ENCODE measurements around the gene MIS12.

The MIS12 gene

GRCh38 chr17:5486206-5487124 is at the start of gene MIS12:
Gene MIS12 (plus strand): TSS chr17:5486566. CDS start chr17:5488863, 2,297 bp downstream.
- peak; percentile 100 for DNase-seq (ENCODE audit: low spot score)

GRCh38 chr17:5437721-5438317 is 48.5 kb upstream of the MIS12 start:
- DNase-seq (ENCODE audit: low spot score), result no peak

- DNase-seq (ENCODE audit: low spot score), result peak; percentile 94
These were observed 47.5 kb upstream of the MIS12 start, which contains the start of gene C1QBP for GRCh38 chr17:5438716-5439445. Gene C1QBP (minus strand): TSS chr17:5439155. CDS start chr17:5439073, 82 bp downstream.

- no peak for DNase-seq (ENCODE audit: low spot score)
These were observed 47.0 kb upstream of the MIS12 start for GRCh38 chr17:5439446-5439764.

DNA sequence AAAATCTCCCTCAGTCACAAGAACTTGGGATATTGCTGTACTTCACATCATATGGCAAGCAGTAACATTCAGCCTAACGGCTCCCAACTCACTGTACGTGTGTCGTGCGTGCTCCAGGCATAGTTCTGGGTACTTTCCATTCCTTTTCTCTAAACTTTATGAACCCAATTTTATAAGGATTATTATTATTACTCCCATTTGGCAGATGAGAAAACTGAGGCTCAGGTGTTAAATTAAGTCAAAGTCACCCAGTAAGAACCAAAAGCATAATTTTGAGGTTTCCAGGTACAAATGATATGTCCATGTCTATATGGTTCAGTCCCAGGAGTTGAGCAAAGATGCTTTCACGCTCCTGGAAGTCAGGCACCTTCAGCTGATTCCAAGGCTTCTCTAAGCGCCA is 42.6 kb upstream of the MIS12 start:
- no peak for DNase-seq (ENCODE audit: low spot score)

DNA sequence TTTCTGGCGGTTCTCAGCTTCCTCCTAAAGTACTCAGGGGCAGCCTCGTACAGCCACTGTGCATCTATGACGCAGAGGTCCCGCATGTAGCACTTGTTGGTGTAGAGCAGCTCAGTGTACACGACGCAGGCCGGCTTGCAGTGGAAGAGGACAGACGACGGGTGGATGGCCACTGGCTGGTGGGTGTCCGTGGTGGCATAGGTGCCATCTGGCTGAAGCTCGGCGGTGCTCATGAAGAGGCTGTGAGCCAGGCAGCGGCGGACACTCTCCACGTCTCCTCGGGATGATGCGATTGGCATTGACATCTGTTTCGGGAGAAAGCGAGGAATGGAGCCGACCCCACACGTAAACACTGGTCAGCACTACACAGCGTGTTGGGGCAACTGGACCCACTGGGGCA is 42.2 kb upstream of the MIS12 start:
- DNase-seq (ENCODE audit: low spot score), result no peak

DNA sequence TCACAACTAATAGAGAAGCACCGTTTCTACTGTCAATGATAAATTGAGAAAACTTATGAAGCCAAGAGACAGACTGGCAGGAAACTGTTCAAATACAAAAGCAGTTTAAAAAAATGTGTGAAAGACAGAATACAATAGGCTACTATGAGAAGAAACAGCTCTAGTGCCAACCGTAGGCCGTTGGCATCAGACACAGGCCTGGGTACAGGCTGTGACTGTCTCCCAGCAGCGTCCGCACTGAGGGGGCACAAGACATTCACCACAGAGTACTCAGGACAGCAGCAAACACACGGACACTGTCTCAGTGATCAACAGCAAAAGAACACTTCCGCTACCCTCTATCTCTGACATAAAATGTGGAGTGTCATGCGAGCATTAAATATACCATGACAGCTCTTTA is 39.6 kb upstream of the MIS12 start:
- DNase-seq (ENCODE audit: low spot score), result no peak

DNA sequence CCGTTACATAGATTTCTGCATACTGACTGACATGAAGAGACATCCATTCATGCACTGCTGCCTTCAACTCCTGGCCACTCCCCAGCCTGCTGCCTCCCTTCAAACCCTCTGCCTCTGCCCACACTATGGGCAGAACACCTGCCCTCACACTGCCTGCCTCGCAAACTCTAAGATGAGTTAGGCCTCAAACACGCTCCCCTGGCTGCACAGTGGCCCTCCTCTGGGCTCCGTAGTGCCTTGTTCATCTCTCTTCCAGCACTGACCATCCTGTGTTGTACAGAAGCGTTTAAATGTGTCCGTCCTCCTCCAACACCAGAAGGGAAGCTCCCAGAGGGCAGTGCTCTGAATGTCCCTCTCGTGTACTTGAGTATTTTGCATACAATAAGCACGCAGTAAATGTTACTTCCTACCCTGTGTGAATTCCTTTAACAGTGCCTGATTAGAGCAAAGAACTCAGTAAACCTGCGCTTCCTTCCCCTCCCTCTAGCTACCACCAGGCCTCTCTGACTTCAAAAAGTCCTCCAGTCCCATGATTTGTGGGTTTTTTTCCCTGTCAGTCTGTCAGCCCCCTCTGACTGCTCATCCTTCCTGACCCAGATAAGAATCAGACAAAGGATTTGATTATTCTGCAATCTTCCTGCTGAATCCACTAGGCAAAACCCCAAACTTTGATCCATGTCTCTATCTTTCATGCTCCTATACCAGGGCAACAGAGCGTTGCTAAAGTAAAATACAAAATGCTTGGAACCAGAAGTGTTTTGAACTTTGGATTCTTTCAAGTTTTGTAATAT is 21.5 kb upstream of the MIS12 start:
- no peak for DNase-seq (ENCODE audit: low spot score)

DNA sequence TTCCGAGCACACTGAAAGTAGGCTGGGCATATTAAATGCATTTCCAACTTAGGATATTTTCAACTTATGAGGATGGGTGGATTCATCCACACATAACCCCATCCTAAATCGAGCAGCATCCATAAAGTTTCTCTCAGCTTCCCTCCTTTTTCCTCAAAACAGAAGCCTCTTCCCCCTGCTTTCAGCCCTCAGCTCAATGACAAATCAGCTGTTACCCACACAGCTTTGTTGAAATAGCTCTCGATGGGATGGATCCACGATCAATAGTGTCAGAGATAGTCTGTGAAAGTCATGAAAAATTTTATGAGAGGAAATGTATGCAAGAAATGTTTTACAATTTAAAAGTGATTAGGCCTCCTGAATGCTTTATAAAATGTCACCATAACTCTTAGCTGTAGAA is 20.1 kb upstream of the MIS12 start:
- DNase-seq (ENCODE audit: low spot score), result no peak

GRCh38 chr17:5467416-5467815 is 18.9 kb upstream of the MIS12 start:
- no peak for DNase-seq (ENCODE audit: low spot score)

DNA sequence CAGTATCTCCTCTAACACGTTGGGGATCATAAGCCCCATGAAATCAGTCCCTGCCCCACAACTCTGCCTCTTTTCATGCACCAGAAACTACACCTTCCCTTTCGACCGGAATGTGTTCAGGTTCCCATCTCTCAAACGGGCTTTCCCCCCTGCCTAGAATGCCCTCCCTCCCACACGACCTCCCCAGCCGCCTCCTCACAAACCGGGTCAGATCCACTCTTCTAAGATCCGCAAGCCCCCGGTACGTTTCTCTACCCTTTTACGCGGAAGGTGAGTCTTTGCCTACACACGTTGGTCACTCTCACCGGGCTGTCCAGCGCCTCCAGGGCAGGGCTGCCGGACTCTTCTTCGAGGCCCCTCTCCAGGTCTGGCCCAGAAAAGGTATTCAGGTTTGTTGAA is 18.3 kb upstream of the MIS12 start:
- peak; percentile 37 for DNase-seq (ENCODE audit: low spot score)

DNA sequence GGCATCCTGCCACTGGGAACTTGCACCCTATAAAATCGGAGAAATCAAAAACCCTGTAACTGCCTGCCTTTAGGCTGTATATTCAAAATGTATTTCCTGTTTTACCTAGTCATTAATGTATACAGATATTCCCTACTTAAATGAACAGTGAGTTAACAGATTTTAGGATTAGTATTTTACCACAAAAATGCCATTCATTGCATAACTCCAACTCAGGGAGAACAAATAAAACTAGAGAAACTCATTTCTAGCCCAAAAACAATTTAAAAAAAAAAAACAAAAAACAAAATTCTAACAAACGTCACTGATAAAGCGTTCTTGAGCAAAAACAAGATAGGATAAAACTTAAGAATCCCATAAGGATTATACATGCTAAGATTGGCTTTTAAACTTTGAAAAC is 13.9 kb upstream of the MIS12 start:
- DNase-seq (ENCODE audit: low spot score), result no peak

DNA sequence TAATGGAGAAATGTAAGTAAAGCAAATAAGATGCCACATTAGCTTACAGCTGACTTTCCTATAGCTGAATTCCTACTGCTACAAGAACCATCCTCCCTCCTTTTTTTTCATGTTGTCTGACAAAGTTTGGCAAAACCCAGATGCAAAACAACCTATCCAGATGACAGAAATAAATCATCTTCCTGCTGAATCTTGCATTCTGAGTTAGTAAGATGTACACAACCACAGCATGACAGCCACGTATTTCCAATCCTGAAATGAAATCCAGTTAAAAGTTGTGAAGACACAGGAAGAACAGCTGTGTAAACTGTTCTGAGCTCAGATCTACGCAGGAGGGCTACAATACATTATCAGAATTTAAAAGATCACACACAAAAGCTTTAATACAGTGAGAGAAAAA is 12.5 kb upstream of the MIS12 start:
- no peak for DNase-seq (ENCODE audit: low spot score)

GRCh38 chr17:5478992-5479391 is 7.4 kb upstream of the MIS12 start:
- no peak for DNase-seq (ENCODE audit: low spot score)

DNA sequence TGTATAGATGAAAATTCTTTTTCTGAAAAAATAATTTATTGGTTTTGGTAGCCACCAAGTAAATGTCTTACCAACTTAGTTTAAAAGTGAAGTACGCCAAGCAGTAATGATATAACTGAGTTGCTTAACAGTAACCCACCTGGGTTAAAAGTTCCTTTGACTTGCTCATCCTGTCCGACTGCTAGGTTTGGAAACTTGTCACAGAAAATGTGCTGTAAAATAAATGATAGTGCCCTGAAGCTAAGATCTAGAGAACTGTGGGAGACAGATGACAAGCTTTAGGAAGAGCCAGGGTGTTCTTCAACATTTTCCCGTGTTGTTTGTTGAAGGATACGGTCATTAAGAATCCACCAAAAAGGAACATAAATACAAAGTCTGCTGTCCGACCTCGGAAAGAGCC is 5.4 kb upstream of the MIS12 start:
- no peak for DNase-seq (ENCODE audit: low spot score)

GRCh38 chr17:5481451-5481850 is 4.9 kb upstream of the MIS12 start:
- no peak for DNase-seq (ENCODE audit: low spot score)

GRCh38 chr17:5485270-5486205 is 828 bp upstream of the MIS12 start, which contains the start of gene DERL2:
Gene DERL2 (minus strand): TSS chr17:5486178. CDS start chr17:5486161, 17 bp downstream.
- DNase-seq (ENCODE audit: low spot score), result peak; percentile 21

- DNase-seq (ENCODE audit: low spot score), result no peak
These were observed 2.4 kb downstream of the MIS12 start for GRCh38 chr17:5488752-5489151.

DNA sequence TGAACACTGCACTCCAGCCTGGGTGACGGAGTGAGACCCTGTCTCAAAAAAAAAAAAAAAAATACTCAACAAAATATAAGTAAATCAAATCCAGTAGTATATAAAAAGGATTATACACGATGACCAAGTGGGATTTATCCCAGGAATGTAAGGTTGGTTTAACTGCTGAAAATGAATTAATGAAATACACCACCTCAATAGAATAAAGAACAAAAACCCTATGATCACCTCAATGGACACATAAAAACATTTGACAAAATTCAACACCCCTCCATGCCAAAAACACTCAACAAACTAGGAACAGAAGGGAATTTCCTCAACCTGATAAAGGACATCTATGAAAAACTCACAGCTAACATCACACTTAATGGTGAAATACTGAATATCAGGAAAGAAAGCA is 6.6 kb downstream of the MIS12 start:
- no peak for DNase-seq (ENCODE audit: low spot score)

DNA sequence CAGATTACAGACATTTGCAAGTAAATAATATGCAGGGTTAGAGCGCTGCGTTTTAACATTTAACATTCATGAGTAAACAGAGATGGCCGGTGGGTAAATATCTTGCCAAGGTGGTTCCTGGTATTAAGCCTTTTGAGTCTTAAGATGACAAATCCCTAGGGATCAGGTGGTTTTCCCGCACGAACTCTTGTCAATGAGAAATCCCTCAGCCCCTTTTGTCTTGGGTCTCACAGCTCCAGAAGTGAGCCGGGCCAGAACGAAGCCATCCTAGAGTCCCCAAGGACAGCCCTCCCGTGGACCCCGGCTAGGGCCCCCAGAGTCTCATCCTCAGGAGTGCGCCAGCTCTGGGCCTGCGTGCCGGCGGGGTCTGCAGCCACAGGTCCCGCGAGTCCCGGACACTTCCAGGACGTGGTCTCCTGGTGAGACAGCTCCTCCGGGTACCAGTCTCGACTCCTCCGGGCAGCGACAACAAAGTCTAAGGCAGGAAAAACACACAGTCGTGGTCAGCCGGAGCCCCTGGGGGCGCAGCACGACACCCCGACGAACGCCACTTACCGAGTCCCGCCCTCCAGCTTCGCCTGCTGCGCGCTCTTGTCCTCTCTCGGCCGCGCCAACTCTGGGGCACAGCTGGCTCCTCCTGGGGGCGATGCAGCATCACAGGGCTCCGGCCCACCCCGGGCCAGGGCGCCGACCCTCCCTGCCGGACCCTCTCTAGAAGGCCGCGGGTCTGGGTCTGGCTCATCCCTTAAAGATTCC is 13.3 kb downstream of the MIS12 start:
- DNase-seq (ENCODE audit: low spot score), result no peak
